HepG2 (cell line): ENCODE measurements around the gene CPNE8. TPM values are rescaled to one million over a fixed set of nuclear protein-coding genes. Genes with fewer than 3 reads are reported as not detected.

ENCODE experiments used
- ATAC-seq: fragments of 200-7000 bp; cut with Tn5 transposase; 3 replicates; pipeline ENCODE4 v1.9.1; 2020; ENCODE audit warnings: mild to moderate bottlenecking, moderate library complexity
- BruUV-seq: library from RNA; stranded (reverse); fragments of 400-500 nt; replicated peaks from 2 replicates; lab custom pipeline; 2021; lab: Mats Ljungman, UMichigan
- CTCF ChIA-PET: fragments of 300-600 bp; formaldehyde crosslinking; extraction: SDS; loops from one replicate; lab custom pipeline; 2021; ENCODE audit warnings: low total read pairs, inconsistent platforms, low intra/inter-chr PET ratio; lab: Yijun Ruan, JAX
- POLR2A ChIA-PET: fragments of 350-600 bp; sonication (Branson Sonifier 250); formaldehyde crosslinking; loops from one replicate; lab custom pipeline; 2020; ENCODE audit warnings: antibody characterized with exemption, inconsistent platforms; lab: Yijun Ruan, JAX
- DNase-seq: peaks from one replicate; pipeline ENCODE4 v3.0.0-alpha.2; 2015; ENCODE audit warnings: low spot score
- FAIRE-seq: peaks from 3 replicates; lab custom pipeline; 2011; peaks lifted over from hg19 to GRCh38; lab: Jason Lieb, UNC
- H2AFZ ChIP-seq: one replicate; pipeline ENCODE4 v1.6.1; 2011; ENCODE audit warnings: low read length, inconsistent platforms
- H3K27ac ChIP-seq: fragments of 300-600 bp; 3 replicates; pipeline ENCODE4 v1.8.0; 2011; ENCODE audit warnings: mixed run types, mild to moderate bottlenecking, mixed read lengths, low read length, inconsistent platforms; ENCODE audit not compliant: insufficient read depth; ENCODE audit errors: extremely low read length
- H3K27me3 ChIP-seq, 2 experiments: fragments of 200-600 bp in 1 of 2; 2 replicates in 1 of 2; 3 replicates in 1 of 2; pipeline versions ENCODE4 v1.6.0 to v1.8.0; 2011; ENCODE audit warnings: low read length in 2 of 2, mild to moderate bottlenecking in 2 of 2, moderate library complexity in 2 of 2, inconsistent platforms in 1 of 2; ENCODE audit not compliant: insufficient read depth in 2 of 2, control insufficient read depth in 1 of 2
- H3K36me3 ChIP-seq, 2 experiments: fragments of 200-600 bp in 1 of 2; replicated peaks in 1 of 2; 2 replicates in 1 of 2; 3 replicates in 1 of 2; pipeline versions ENCODE4 v1.5.1 to v1.8.0; 2011; ENCODE audit warnings: low read length in 2 of 2, inconsistent platforms in 1 of 2; ENCODE audit not compliant: insufficient read depth in 2 of 2, control insufficient read depth in 1 of 2
- H3K4me1 ChIP-seq: 2 replicates; pipeline ENCODE4 v1.5.1; 2012; ENCODE audit warnings: low read length, inconsistent platforms; ENCODE audit not compliant: insufficient read depth
- H3K4me2 ChIP-seq: 2 replicates; pipeline ENCODE4 v1.6.0; 2011; ENCODE audit warnings: low read depth, low read length, inconsistent platforms
- H3K4me3 ChIP-seq, 3 experiments: fragments of 200-600 bp in 1 of 3; sonication (generic), shearing (Covaris generic) in 1 of 3; replicated peaks in 1 of 3; 2 replicates each; pipeline ENCODE4 v1.5.1; 2011 to 2016; ENCODE audit warnings: low read length in 3 of 3, inconsistent platforms in 2 of 3, low read depth in 2 of 3, mild to moderate bottlenecking in 2 of 3, control low read depth in 1 of 3, mixed read lengths in 1 of 3; ENCODE audit not compliant: insufficient read depth in 1 of 3
- H3K79me2 ChIP-seq: one replicate; pipeline ENCODE4 v1.6.1; 2011; ENCODE audit warnings: low read length, inconsistent platforms; ENCODE audit not compliant: insufficient read depth
- H3K9ac ChIP-seq: 2 replicates; pipeline ENCODE4 v1.6.0; 2011; ENCODE audit warnings: mild to moderate bottlenecking, low read depth, low read length, inconsistent platforms; ENCODE audit not compliant: insufficient read depth
- H3K9me3 ChIP-seq: 2 replicates; pipeline ENCODE4 v1.5.1; 2012; ENCODE audit warnings: mild to moderate bottlenecking, low read length
- H4K20me1 ChIP-seq: 2 replicates; pipeline ENCODE4 v1.6.0; 2011; ENCODE audit warnings: inconsistent platforms, mild to moderate bottlenecking, low read length, moderate library complexity; ENCODE audit not compliant: insufficient read depth
- IRF2 ChIP-seq: IDR thresholded peaks from 2 replicates; pipeline ENCODE4 v1.6.1; 2018; ENCODE audit warnings: missing genetic modification reagents, missing compliant biosample characterization
- NKX3-1 ChIP-seq: sonication (generic); formaldehyde crosslinking; IDR thresholded peaks from 2 replicates; pipeline ENCODE4 v1.5.0; 2020; ENCODE audit warnings: missing genetic modification reagents
- ZNF10 ChIP-seq: sonication (generic); formaldehyde crosslinking; IDR thresholded peaks from 2 replicates; pipeline ENCODE4 v1.4.0; 2020; ENCODE audit warnings: mild to moderate bottlenecking, low read depth, missing genetic modification reagents, borderline replicate concordance
- WGBS: methylation state at CpG from one replicate; pipeline ENCODE4 v1.1.6; 2017; ENCODE audit warnings: low lambda C conversion rate; 5-methylcytosine and 5-hydroxymethylcytosine counted together
- in situ Hi-C: cut with HindIII; loops from 2 replicates; pipeline ENCODE4 v1.10.0; 2017; ENCODE audit warnings: low pct_unique_long_range_greater_than_20kb; ENCODE audit not compliant: extremely low pct_ligation_motif_present
- intact Hi-C: fragments of 100-400 bp; cut with micrococcal nuclease; formaldehyde crosslinking; loops from one replicate; pipeline ENCODE4 v1.10.0; 2022; ENCODE audit not compliant: unreplicated experiment
- polyA plus RNA-seq, 8 experiments: library from polyadenylated mRNA; depleted of rRNA in 3 of 8; stranded (reverse) in 7 of 8; unstranded in 1 of 8; fragments of >200 nt; fragmentation: Illumina TruSeq in 4 of 8; extraction: Trizol in 4 of 8; gene quantifications; 2 replicates each; pipeline versions ENCODE4 v1.2.1 to v1.2.3, GENCODE V29; 2011 to 2016; ENCODE audit warnings: low read depth in 4 of 8, missing spikeins in 1 of 8, mixed read lengths in 1 of 8; ENCODE audit not compliant: insufficient read depth in 1 of 8
- total RNA-seq, 5 experiments: library from RNA; depleted of rRNA; stranded (reverse); fragments of >200 nt; fragmentation: Illumina TruSeq; extraction: Trizol; gene quantifications; 2 replicates each; pipeline ENCODE4 v1.2.3, GENCODE V29; 2016; ENCODE audit warnings: low read depth in 1 of 5
- TF ChIP-seq, protein P1 (sequence below): sonication (generic); formaldehyde crosslinking; IDR thresholded peaks from 2 replicates; pipeline ENCODE4 v1.5.0; 2020; ENCODE audit warnings: mild to moderate bottlenecking, missing genetic modification reagents, borderline replicate concordance

Gene CPNE8
- total and polyA plus RNA-seq, 2 of the 13 experiments (the other 11 are each of a cell fraction or from before 2014, with no cell fraction given) = 2.4 to 2.7 TPM

- Histone ChIP-seq H3K27ac (no peak overlapping the region), H3K9me3 (no peaks in the 10 kb centered on the region; the same call in 1 of the 2 replicates), H3K4me1 (no peaks in the 10 kb centered on the region), H3K36me3 (no peaks in the 10 kb centered on the region), H3K4me3 (no peak overlapping the region), H3K9ac (no peak overlapping the region), H3K27me3 (no peaks in the 10 kb centered on the region), H2AFZ (no peak overlapping the region), H3K79me2 (no peaks in the 10 kb centered on the region), H4K20me1 (no peaks in the 10 kb centered on the region), H3K4me2 (no peak overlapping the region)
- DNase-seq (no peak), FAIRE-seq (no peak), ATAC-seq (no peak)
- BruUV-seq = no TSS peak
- POLR2A ChIA-PET = no interaction called here
- 0% methylated on average over 1 of the region's 1 CpG for WGBS
- in situ Hi-C loops (no loop called here), intact Hi-C loops (no loop called here)
- CTCF ChIA-PET = no interaction called here
- TF ChIP-seq IRF2 (no peak), ZNF10 (CRISPR knock-in tag) (no peak), NKX3-1 (CRISPR knock-in tag) (no peak)
- TF ChIP-seq, protein P1, sequence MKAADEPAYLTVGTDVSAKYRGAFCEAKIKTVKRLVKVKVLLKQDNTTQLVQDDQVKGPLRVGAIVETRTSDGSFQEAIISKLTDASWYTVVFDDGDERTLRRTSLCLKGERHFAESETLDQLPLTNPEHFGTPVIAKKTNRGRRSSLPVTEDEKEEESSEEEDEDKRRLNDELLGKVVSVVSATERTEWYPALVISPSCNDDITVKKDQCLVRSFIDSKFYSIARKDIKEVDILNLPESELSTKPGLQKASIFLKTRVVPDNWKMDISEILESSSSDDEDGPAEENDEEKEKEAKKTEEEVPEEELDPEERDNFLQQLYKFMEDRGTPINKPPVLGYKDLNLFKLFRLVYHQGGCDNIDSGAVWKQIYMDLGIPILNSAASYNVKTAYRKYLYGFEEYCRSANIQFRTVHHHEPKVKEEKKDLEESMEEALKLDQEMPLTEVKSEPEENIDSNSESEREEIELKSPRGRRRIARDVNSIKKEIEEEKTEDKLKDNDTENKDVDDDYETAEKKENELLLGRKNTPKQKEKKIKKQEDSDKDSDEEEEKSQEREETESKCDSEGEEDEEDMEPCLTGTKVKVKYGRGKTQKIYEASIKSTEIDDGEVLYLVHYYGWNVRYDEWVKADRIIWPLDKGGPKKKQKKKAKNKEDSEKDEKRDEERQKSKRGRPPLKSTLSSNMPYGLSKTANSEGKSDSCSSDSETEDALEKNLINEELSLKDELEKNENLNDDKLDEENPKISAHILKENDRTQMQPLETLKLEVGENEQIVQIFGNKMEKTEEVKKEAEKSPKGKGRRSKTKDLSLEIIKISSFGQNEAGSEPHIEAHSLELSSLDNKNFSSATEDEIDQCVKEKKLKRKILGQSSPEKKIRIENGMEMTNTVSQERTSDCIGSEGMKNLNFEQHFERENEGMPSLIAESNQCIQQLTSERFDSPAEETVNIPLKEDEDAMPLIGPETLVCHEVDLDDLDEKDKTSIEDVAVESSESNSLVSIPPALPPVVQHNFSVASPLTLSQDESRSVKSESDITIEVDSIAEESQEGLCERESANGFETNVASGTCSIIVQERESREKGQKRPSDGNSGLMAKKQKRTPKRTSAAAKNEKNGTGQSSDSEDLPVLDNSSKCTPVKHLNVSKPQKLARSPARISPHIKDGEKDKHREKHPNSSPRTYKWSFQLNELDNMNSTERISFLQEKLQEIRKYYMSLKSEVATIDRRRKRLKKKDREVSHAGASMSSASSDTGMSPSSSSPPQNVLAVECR = no peak
These were observed 298.1 kb downstream of the CPNE8 start for GRCh38 chr12:38607295-38607694.
